Inflammatory macrophage (primary cell): Measurements from ENCODE around the gene SH3GL3.
A peak's percentile ranks its signal among the peaks of the same experiment; 100 is the strongest.

Experiments
- DNase-seq, 2 donors: peaks; one replicate each; pipeline ENCODE4 v3.0.0-alpha.2; 2020 to 2022

The SH3GL3 gene

DNA sequence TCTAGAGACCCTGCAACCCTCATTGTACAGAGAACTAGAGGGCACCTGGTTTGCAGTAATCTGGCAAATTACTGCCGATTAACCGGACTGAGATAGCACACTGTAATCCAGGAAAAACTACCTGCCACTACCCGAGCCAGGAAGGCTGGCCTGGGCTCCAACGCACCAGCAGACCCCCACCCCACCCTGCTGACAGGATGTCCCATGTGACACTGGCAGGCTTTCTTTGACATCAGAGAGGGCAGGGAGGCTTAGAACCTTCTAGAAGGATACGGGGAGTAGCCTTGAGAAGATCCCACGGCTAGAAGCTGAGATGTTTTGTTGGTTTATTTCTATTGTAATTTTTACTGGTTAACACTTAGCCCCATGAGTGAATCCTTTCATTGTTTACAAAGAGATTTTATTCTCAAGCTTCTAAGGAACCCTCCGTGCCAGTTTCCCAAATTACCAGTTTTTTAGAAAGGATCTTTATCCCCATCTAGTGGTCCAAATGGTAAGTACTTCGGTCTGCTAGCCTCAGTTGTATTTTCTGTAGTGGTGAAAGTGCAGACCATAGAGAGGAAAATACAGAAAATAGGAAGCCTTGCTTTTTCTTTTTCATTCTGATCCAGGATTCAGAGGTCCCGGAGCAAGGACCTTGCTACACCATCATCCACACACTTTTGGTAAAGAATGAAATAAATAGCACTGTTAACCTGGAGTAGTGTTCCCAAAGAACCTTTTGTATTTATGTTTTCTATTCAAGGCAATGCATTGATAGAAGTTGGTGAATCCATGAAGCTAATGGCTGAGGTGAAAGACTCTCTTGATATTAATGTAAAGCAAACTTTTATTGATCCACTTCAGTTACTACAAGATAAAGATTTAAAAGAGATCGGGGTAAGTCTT, 124.9 kb downstream of the SH3GL3 start:
- peak in 1 of 2 donors; percentile 16 for DNase-seq

DNA sequence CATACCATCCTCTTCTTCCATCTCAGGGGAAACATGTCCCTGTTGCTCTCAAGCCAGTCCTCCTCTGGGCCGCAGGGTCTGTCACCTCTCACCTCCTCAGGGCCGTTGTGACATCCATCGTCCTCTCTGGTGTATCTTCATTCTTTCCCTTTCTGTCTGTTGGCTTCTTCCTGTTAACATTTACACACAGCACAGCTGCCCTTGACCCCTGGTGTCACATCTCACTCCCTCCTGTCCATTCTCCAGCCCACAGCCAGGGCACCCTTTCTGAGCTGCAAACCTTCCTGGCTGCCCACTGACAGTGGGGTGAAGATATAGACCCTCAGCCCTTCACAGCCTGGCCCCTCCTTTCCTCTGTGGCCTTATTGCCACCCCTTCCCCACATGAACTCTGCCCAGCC, 127.2 kb downstream of the SH3GL3 start:
- DNase-seq, result no peak

DNA sequence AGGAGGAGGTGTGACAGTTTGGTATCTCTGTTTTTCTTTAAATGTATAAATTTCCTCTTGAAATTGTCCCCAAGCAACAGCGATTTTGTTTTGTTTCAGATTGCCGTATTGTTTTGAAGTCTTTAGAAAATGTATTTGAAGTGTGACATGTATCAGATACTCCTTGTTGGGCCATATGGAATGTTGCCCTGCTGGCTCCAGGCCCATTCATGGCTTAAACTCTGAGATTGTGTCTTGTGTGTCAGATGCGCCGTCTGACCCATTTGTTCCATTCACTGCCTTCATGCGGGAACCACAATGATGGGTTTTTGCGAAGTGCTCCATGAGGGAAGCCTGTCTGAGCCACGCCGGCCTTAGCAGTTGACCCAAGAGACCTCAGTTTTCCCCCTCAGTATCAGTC, 131.6 kb downstream of the SH3GL3 start:
- DNase-seq, result no peak

DNA sequence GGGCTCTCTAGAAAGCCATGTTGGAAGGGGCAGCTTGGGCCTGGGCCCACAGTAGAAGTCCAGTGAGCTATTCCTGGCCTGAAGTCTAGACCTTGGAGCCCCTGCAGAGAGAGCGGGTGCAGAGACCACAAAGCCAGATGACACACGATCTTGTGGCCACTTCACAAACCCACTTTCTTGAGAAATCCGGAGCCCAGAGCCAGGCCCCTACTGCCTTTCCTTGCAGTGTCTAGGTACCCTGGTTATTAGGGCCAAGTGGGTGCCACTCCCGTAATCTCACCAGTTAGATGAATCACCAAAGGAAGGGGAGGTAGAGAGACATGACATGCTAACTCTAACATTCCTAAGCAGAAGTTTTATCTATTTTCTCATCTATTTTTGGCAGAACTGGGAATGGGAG, 134.2 kb downstream of the SH3GL3 start:
- no peak for DNase-seq

DNA sequence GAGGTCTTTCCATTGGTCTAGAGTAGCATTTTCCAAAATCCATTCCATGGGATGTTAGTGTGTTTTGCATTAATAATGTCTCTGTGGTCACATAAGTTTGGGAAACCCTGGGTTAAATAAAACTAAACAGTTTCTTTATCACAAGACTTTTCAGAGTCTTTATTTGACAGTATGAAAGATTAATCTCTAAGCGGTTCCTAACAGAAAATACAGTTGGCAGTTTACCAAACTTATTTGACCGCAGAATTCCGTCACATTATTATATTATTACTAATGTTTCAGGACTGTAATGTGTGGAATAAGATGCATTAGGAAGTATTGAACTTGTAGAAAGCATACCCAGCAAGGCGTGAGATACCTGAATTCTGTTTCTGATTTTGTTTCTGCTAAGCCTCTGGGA, 135.2 kb downstream of the SH3GL3 start:
- no peak for DNase-seq

DNA sequence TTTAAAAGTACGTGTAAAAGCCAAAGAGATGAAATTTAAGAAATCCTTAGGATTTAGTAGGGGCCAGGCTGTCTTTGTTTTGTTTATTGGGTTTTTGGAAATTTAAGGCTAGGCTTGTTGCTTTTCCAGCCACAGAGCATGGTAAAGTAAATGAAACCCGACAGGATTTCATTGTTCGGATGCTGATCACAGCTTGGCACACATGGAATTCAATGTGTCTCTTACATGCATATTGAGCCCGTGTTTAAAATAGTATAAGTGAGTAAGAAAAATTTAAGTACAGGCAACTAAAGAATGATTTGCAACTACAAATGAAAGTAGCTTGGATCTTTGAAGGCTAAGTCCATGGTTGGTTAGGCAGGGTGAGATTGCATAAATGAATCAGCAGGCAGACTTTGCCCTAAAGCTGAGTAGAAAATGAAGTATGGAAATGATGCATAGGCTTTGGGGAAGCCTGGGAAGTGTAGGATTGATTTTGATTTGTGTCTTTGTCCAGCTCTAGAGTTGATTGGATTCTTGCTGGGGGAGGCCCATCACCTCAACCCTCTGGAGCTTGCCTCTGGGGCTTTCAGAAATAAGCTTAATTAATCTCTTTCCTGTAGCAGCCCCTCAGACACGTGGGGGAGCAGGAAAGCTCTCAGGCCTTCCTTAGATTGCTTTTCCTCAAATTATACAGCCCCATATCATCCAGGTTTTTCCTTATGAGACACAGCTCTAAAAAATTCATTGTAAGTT, 138.6 kb downstream of the SH3GL3 start:
- no peak for DNase-seq

DNA sequence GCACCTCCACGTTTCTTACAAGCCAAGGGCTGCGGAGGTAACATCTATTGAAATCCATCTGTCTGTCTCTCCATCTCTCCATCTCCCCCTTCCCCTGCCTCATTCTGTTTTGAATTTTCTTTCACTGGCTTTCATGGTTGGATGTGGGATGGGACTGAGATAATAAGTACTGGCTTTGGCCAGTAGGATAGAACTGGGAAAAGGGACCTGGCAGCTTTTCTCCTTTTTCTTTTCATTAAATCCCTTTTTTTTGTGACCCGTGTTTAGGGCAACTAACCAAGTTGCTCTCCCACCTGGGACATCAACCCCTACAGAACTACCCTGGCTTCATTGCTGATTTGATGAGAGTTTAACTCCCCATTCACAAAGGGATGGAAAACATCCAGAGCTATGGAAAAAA, 139.9 kb downstream of the SH3GL3 start:
- no peak for DNase-seq

DNA sequence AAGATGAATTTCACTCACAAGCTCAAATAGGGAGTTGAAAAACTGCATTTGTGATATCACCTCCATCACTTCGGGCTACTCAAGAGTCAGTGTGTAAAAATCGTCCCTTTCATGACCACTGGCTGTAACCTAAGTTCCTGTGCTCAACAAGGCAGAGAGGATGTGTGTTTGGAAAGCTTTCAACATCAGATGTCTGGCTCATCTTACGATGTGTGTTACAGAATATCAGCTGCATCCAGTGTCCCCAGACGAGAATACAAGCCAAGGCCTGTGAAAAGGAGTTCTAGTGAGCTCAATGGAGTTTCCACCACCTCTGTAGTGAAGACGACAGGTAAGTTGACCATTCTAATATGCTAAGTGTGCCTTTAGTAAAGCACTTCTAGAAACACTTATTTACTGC, 141.3 kb downstream of the SH3GL3 start:
- DNase-seq, result no peak

DNA sequence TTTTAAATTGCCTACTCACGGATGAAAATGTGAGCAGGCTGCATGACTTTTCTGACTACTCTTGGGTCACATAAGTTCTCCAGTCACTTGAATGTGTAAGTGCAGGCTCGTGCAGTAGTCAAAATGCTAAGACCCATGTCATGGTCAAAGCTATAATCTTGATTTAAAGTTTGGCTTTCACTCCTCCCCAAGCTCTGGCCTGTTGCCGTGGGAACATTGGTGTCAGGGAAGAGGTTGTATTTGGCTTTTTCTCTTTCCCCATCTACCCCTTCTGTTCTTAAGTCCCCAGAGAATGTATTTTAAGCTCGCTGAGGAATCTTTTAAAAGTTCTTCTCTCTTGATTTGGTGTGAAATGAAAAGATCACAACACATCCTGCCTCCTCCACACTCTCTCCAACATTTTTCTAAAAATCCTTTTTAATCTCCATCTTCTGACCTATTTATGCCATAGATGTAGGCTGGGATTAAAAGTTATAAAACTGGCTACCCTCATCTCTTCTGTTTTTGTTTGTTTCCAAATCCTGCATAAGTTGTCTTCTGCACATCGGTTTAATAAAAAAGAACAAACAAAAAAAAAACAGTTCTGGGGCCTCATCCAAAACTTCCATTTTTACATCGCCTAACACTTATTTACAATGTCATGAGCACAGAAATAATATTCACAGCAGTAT, 145.4 kb downstream of the SH3GL3 start:
- DNase-seq, result no peak

DNA sequence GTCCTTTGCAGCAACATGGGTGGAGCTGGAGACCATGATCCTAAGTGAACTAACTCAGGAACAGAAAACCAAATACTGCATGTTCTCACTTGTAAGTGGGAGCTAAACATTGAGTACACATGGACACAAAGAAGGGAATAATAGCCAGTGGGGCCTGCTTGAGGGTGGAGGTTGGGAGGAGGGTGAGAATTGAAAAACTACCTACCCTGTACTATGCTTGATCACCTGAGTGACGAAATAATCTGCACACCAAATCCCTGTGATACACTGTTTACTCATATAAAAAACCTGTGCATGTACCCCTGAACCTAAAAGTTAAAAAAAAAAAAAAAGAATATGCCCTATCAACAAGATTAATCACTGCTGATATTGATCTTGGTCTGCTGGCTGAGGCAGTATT, 148.1 kb downstream of the SH3GL3 start:
- DNase-seq, result no peak

DNA sequence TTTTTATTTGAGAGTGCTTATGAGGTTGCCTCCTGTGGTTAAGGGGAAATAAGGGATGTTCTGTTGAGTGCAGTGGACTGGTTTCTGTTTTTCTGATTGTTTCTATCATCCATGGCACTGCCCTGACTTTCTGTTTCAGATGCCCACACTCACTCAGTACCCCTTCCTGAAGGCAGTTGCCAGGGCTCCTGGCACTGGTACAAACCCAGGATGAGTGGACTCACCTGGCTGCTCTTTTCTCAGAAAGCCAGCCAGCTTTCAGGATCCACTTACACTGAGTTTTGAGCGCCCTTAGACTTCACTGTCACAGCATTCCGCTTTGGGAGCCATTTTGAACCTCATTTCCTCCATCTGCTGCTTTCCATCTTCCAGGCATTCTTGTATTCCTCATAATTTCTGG, 150.9 kb downstream of the SH3GL3 start:
- DNase-seq, result no peak

DNA sequence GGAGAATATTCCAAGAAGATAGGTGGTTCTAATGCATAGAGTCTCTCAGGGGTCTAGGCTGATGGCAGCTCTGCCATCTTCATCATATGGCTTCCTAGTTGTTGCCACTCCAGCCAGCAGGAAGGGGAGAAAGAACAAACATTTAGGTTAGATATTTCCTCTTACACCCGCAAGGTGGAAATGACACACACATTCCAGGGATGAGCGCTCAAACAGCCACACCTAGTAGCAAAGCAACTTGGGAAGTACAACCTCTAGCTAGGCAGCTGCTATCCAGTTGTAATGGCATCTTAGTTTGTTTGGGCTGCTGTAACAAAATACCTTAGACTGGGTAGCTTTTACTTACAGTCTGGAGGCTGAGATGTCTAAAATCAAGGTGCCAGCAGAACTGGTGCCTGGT, 154.9 kb downstream of the SH3GL3 start:
- DNase-seq, result no peak

DNA sequence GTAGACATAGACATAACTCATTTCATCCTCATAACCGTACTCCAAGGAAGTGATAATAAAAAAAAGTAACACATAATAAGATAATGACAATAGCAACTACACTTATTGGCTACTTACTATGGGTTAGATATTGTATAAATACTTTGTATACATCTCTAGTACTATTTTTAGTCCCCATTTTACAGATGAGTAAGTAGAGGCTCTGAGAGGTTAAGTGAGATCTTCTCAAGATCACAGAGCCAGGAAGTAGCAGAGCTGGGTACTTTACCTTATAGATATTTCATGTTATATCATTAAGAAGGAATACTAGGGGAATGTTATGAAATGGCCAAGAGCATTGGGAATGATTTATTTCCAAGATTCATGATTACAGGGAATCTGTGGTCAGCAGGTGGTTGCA, 157.4 kb downstream of the SH3GL3 start:
- DNase-seq, result no peak

DNA sequence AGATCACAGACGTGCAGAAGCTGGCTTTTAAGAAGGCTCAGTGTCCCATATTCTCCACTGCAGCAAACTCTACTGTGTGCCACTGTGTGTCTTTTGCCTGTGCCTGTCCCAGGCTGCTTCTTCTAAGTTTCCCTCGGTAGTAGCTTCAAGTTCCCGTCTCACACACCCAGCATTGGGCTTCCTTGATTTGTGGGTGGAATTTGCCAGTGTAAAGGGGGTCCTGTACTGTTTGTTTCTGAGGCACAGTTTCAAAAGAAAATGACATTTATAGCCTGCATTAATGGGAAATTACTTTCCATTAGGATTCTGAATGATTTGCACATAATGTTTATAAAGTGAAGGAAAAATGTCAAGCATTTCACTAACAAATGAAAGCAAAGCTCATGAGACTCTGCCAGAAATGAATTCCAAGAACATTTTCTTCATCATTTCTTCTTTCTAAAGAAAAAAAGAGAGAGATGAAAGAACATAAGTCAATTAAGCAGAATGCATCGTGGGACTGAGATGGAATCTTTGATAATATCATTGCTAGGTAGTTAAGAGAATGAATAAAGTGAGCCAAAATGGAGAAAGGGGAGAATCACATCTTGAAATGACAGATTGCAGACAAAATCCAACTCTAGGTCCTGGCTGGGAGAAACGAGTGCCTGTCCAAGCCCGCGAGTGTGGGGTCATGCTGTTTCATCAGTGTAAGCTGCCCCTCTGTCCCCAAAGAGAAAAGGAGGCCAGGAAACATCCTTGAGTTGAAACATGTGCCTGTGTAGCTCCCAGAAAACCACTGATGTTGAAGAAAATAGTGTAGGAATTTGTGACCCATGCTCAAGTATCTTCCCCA, 158.2 kb downstream of the SH3GL3 start:
- no peak for DNase-seq

DNA sequence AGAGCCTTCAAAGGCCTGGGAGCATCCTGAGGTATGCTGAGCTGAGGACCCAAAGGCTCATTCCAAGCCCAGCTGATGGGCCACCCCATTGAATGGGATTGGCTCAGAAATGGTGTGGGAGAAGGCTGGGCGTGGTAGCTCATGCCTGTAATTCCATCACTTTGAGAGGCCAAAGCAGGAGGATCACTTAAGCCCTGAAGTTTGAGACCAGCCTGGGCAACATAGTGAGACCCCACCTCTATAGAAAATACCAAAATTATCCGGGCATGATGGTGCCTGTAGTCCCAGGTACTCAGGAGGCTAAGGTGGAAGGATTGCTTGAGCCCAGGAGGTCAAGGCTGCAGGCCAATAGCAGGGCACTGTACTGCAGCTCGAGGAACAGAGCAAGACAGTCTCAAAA, 163.0 kb downstream of the SH3GL3 start:
- no peak for DNase-seq

DNA sequence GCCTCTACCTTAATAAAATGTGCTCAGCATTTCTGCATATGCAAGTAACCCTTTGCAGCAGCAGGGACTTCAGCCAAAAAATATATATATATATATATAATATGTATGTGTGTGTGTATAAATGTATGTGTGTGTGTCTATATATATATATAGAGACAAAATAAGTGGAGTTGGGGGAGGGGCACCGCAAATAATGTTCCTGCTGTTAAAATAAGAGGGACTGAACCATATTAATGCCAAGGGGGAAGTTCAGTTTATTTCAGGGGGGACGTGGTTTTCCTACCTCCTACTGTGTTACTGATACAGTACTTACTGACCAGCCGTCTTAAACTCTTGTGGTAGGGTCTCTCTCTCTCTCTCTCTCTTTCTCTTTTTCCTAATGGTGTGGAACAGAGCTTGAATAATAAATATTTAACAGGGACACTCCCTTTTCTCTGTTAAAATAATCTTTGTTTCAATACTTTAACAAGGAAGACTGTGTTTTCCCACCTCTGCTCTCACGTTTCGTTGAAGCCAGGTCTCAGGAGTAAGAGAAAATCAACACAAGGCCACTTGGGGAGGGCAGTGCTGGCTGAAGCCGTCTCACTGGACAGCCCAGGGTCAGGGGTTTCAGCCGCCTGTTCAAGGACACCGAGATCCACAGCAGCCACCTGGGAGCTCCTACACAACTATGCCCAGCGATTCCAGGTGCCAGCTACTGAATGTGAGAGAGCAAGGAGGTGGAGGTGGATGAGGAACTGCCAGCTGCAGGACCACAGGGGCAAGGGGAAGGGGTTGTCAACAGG, 164.0 kb downstream of the SH3GL3 start:
- no peak for DNase-seq

DNA sequence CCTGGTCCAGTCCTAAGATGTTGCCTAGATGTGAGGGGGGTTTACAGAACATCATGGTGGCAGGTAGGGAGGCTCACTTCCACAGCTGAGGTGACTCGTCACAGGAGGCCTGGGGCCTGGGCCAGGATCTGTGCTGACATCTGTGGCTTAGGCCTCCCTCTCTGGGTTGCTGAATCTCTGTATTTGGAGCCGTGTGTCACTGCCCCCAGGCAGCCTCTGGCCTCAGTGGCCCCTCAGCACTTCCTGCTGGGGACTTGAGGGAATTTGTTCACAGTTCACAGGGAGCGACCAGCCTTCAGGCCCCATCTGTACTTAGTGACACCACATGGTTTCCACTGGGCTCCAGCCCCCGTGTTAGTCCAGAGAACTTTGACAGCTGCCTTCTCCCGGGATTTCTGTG, 165.1 kb downstream of the SH3GL3 start:
- no peak for DNase-seq

DNA sequence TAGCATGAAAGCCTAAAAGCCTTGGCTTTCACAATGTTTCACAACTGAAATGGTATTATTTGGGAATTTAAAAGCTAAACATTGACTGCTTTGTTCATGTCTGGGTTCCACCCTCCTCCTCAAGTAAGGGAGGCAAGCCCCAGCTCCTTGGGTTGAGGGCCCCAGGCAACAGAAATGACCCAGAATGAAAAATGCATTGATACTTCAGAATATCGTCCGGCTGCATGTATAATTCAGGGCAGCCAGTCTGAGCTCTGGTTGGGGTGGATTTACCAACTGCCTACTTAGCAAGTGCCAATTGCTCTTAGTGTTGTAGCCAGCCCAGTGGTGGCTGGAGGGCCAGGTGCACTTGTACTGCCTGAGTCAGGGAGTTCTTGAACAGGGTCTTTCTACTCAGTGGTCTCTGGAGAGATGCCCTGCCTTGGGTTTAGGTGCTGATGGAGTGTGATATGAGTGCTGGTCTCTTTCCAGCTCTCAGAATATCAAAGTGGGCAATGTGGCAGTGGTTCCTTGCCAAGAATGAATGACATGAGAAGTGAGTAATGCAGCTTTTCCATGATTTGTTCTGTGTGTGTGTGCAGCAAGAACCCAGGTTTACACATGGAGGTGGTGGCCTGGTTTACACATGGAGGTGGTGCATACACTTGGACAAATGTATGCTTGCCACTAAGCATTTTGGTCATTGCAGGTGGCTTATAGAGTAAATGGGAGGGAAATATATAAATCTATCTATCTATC, 165.9 kb downstream of the SH3GL3 start:
- DNase-seq, result no peak

DNA sequence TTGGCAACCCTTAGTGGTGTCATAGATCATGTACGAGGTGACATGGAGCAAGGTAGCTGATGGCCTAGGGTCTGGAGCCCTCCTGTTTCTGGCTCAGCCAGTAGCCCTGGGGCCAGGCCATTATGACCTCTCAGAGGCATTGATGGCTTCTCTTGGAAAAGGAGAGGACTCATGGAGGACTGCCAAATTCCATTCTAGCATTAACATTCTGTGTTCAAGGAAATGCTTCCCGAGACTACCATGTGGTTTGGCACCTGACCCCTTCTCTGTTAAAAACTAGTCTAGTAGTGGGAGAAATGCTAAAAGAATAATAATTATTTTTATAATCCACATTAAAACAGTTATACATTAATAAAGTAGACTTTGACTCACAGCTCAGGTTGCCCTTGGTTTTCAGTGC, 166.6 kb downstream of the SH3GL3 start:
- DNase-seq, result no peak

DNA sequence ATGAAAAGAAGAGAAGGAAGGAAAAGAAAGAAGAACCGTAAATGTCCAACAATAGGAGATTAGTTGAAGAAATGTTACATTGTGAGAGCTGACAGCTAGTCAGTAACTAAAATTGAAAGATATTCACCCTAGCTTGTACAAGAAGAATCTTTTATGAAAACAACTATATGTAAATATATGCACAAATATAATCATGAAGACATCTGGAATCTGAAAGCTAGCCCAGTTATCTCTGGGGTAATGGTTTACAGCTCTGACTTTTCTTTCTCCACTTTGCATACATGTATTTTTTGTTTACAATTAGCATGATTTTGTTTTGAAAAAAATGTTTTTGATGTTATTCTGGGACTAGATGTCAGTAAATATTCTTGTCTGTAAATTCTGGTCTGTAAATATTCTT, 169.7 kb downstream of the SH3GL3 start:
- DNase-seq, result no peak

DNA sequence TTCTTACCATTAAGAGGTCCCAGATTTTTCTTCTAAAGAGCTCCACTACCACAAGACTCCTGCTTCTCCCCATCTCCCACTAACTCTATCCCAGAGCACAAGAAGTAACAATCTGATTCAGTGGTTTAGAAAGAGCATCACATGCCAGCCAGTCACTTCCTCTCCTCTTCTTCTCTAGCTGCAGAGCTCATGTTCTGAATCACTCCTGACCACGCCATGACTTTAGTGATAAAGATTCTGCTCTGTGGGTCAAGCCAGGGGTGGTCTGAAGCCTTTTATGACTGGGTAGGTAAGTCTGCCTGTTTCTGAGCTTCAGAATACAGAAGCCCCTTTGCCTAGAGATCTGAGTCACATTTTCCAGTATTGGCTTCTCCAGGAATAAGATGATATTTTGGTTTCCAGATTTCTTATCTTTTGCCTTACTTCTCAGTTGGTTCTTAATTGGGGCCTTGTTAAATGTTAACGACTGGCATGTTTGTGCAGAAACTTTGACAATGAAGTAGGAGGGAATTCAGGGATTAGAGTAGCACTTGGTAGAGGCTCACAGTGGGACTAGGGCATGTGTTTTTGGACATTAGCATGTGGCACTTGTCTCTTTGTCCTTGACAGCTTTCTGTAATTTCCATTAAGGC, 179.1 kb downstream of the SH3GL3 start:
- DNase-seq, result peak in 1 of 2 donors; percentile 5
